Smooth muscle cell (in vitro differentiated cells): ENCODE measurements around the gene CD48. TPM values are rescaled to one million over a fixed set of nuclear protein-coding genes. Genes with fewer than 3 reads are reported as not detected.

ENCODE experiments used
- DNase-seq: peaks from one replicate; lab custom pipeline; 2025; ENCODE audit not compliant: unreplicated experiment; lab: John Stamatoyannopoulos, UW
- H2AFZ ChIP-seq: fragments of 200-600 bp; sonication (generic); 2 replicates; pipeline ENCODE4 v1.6.0; 2016; ENCODE audit warnings: antibody characterized with exemption, low read depth, mild to moderate bottlenecking
- H3F3A ChIP-seq: fragments of 200-600 bp; sonication (generic); 2 replicates; pipeline ENCODE4 v1.6.0; 2017; ENCODE audit warnings: antibody characterized with exemption, low read depth
- H3K27ac ChIP-seq: fragments of 200-600 bp; sonication (generic); 2 replicates; pipeline ENCODE4 v1.5.1; 2016; ENCODE audit warnings: low read depth, mild to moderate bottlenecking
- H3K27me3 ChIP-seq: fragments of 200-600 bp; sonication (generic); 2 replicates; pipeline ENCODE4 v1.6.1; 2016; ENCODE audit warnings: low read depth, mild to moderate bottlenecking
- H3K36me3 ChIP-seq: fragments of 200-600 bp; sonication (generic); 2 replicates; pipeline ENCODE4 v1.5.1; 2016; ENCODE audit warnings: low read depth
- H3K4me1 ChIP-seq: fragments of 200-600 bp; sonication (generic); 2 replicates; pipeline ENCODE4 v1.5.1; 2016; ENCODE audit warnings: low read depth
- H3K4me2 ChIP-seq: fragments of 200-600 bp; sonication (generic); 2 replicates; pipeline ENCODE4 v1.6.0; 2016; ENCODE audit warnings: mild to moderate bottlenecking
- H3K4me3 ChIP-seq: fragments of 200-600 bp; sonication (generic); 2 replicates; pipeline ENCODE4 v1.5.1; 2016; ENCODE audit warnings: mild to moderate bottlenecking
- H3K79me2 ChIP-seq: fragments of 200-600 bp; sonication (generic); 2 replicates; pipeline ENCODE4 v1.6.0; 2016; ENCODE audit warnings: low read depth, mild to moderate bottlenecking
- H3K9ac ChIP-seq: fragments of 200-600 bp; sonication (generic); 2 replicates; pipeline ENCODE4 v1.6.0; 2016; ENCODE audit warnings: low read depth
- H3K9me3 ChIP-seq: fragments of 200-600 bp; sonication (generic); replicated peaks from 2 replicates; pipeline ENCODE4 v1.5.1; 2016; ENCODE audit warnings: low read depth
- H4K20me1 ChIP-seq: fragments of 200-600 bp; sonication (generic); 2 replicates; pipeline ENCODE4 v1.6.0; 2016; ENCODE audit warnings: low read depth
- WGBS: methylation state at CpG from one replicate; pipeline ENCODE4 v1.1.7; 2016; ENCODE audit warnings: low lambda C conversion rate; 5-methylcytosine and 5-hydroxymethylcytosine counted together
- polyA plus RNA-seq: library from polyadenylated mRNA; unstranded; fragments of >200 nt; fragmentation: Nextera tagmentation; extraction: Ambion mirVana; gene quantifications from 2 replicates; pipeline ENCODE4 v1.2.1, GENCODE V29; 2016
- total RNA-seq: library from RNA; depleted of rRNA; stranded (reverse); fragments of >200 nt; gene quantifications from 2 replicates; pipeline ENCODE4 v1.2.3, GENCODE V29; 2014
- TF ChIP-seq, protein P1 (sequence below): fragments of 200-600 bp; sonication (generic); IDR thresholded peaks from 2 replicates; pipeline ENCODE4 v1.5.1; 2017; ENCODE audit warnings: borderline replicate concordance, mild to moderate bottlenecking, antibody characterized with exemption; ENCODE audit not compliant: insufficient read depth, poor library complexity, severe bottlenecking

The CD48 gene
- total and polyA plus RNA-seq, 2 experiments from 2014 or later, result 0.37 TPM; not detected in 1

DNA sequence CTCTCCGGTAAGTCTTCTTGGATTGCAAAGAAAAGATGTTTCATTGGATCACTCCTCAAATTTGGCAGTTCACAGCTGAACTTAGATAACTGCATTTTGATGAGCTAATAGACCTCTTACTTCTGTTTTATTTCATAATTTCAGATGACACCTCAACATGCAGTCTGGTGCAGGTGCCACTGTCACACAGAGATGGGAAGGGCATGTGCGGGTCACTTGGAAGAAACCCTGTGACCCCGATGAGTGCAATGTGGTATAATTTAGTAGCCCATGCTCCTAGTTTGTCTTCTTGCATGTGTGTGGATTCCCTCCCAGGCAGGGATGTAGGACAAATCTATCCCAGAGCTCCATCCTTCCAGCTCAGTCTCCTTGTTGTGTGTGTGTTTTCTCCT, 64.3 kb downstream of the CD48 start:
- H3K79me2 ChIP-seq, result no peaks in the 10 kb centered on the region
- no peaks in the 10 kb centered on the region for H3K9me3 ChIP-seq
- H3K4me2 ChIP-seq, result no peak overlapping the region
- peaks cover 4% of the 10 kb centered on the region for H3K4me1 ChIP-seq
- no peak overlapping the region for H3K9ac ChIP-seq
- H3K36me3 ChIP-seq, result no peaks in the 10 kb centered on the region
- no peaks in the 10 kb centered on the region for H3F3A ChIP-seq
- no peak overlapping the region for H3K4me3 ChIP-seq
- WGBS, result 100% methylated on average over 3 of the region's 3 CpGs
- no peak for DNase-seq
- H2AFZ ChIP-seq, result no peak overlapping the region
- H4K20me1 ChIP-seq, result no peaks in the 10 kb centered on the region
- TF ChIP-seq, protein P1, sequence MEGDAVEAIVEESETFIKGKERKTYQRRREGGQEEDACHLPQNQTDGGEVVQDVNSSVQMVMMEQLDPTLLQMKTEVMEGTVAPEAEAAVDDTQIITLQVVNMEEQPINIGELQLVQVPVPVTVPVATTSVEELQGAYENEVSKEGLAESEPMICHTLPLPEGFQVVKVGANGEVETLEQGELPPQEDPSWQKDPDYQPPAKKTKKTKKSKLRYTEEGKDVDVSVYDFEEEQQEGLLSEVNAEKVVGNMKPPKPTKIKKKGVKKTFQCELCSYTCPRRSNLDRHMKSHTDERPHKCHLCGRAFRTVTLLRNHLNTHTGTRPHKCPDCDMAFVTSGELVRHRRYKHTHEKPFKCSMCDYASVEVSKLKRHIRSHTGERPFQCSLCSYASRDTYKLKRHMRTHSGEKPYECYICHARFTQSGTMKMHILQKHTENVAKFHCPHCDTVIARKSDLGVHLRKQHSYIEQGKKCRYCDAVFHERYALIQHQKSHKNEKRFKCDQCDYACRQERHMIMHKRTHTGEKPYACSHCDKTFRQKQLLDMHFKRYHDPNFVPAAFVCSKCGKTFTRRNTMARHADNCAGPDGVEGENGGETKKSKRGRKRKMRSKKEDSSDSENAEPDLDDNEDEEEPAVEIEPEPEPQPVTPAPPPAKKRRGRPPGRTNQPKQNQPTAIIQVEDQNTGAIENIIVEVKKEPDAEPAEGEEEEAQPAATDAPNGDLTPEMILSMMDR, result no peak
- H3K27ac ChIP-seq, result no peak overlapping the region
- H3K27me3 ChIP-seq, result no peaks in the 10 kb centered on the region

DNA sequence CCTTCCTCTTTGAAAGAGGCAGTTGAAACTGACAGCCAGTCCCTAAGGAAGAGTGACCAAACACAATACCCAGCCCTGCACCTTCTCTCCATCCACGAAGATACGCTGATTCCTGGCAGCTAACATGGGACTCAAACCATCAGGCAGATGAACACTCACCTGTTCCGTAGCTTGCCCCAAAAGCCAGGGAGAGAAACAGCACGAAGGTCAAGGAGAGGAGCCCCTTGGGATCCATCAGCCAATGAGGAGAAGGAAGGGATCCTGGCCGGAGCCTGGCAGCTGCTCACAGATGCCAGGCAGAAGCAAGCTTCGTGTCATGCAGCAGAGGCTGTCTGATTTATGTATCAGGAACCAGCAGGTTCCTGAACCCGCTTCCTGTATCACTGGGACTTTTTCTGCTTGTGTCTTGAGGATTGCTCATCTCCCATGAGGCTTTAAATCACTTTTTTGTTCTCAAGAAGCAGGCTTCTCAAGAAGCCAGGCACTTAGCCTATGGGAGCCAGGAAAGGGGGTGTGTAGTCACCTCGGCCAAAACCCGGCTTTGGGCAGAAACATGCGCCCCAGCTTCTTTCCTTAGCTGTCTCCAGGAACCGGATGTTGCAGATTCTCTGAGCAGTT, 64.8 kb downstream of the CD48 start, which contains the start of gene SLAMF1:
TSS of gene SLAMF1 (minus strand) at position 334 of the 618 bp plus-strand sequence. CDS start at position 235, 99 bp downstream.
- no peak for DNase-seq
- no peaks in the 10 kb centered on the region for H3F3A ChIP-seq
- H3K9me3 ChIP-seq, result no peaks in the 10 kb centered on the region
- no peaks in the 10 kb centered on the region for H3K4me1 ChIP-seq
- H2AFZ ChIP-seq, result no peak within 1 kb of the TSS
- no peaks in the 10 kb centered on the region for H3K27me3 ChIP-seq
- no peak within 1 kb of the TSS for H3K27ac ChIP-seq
- no peaks in the 10 kb centered on the region for H3K36me3 ChIP-seq
- H3K9ac ChIP-seq, result no peak within 1 kb of the TSS
- 93% methylated on average over 11 of the region's 11 CpGs for WGBS
- TF ChIP-seq, protein P1, result no peak
- H4K20me1 ChIP-seq, result no peaks in the 10 kb centered on the region
- no peak within 1 kb of the TSS for H3K4me3 ChIP-seq
- no peak within 1 kb of the TSS for H3K4me2 ChIP-seq
- H3K79me2 ChIP-seq, result no peaks in the 10 kb centered on the region

- Histone ChIP-seq H3K27ac (no peak overlapping the region), H3K36me3 (no peaks in the 10 kb centered on the region), H2AFZ (no peak overlapping the region), H3K4me1 (no peaks in the 10 kb centered on the region), H3F3A (no peaks in the 10 kb centered on the region), H3K4me2 (no peak overlapping the region), H3K79me2 (no peaks in the 10 kb centered on the region), H3K9me3 (no peaks in the 10 kb centered on the region), H3K9ac (no peak overlapping the region), H3K4me3 (no peak overlapping the region), H4K20me1 (no peaks in the 10 kb centered on the region), H3K27me3 (no peaks in the 10 kb centered on the region)
- TF ChIP-seq, protein P1, result no peak
- 90% methylated on average over 1 of the region's 1 CpG for WGBS
- no peak for DNase-seq
Measured at GRCh38 chr1:160646180-160646579, 65.4 kb downstream of the CD48 start.
